IMR-90 (cell line): ENCODE data around the gene SMIM5. TPM values are rescaled to one million over a fixed set of nuclear protein-coding genes. Genes with fewer than 3 reads are reported as not detected.

Source experiments
- ATAC-seq: fragments of 200-7000 bp; cut with Tn5 transposase; 2 replicates; pipeline ENCODE4 v1.9.1; 2020; ENCODE audit warnings: low read depth, mild to moderate bottlenecking, moderate library complexity
- BruUV-seq: library from RNA; stranded (reverse); fragments of 400-500 nt; replicated peaks from 2 replicates; lab custom pipeline; 2021; lab: Mats Ljungman, UMichigan
- CTCF ChIA-PET: fragments of 300-600 bp; formaldehyde crosslinking; extraction: SDS; loops from one replicate; lab custom pipeline; 2021; ENCODE audit warnings: antibody characterized with exemption; lab: Yijun Ruan, JAX
- POLR2A ChIA-PET: fragments of 300-600 bp; sonication (Branson Sonifier 250); formaldehyde crosslinking; loops from one replicate; lab custom pipeline; 2022; ENCODE audit warnings: antibody characterized with exemption; ENCODE audit not compliant: unreplicated experiment; lab: Charles Lee
- DNase-seq: peaks from one replicate; pipeline ENCODE4 v3.0.0; 2013
- H2AFZ ChIP-seq: replicated peaks from 2 replicates; pipeline ENCODE3; 2013; ENCODE audit warnings: low read length, mild to moderate bottlenecking; ENCODE audit not compliant: poor library complexity
- H2AK5ac ChIP-seq: 2 replicates; pipeline ENCODE4 v1.6.1; 2013; ENCODE audit warnings: low read depth, low read length, inconsistent platforms
- H2AK9ac ChIP-seq: replicated peaks from 2 replicates; pipeline ENCODE3; 2013; ENCODE audit warnings: mild to moderate bottlenecking, low read depth, low read length, moderate library complexity; ENCODE audit not compliant: poor library complexity
- H2BK120ac ChIP-seq: 2 replicates; pipeline ENCODE4 v1.6.1; 2013; ENCODE audit warnings: low read depth, low read length, inconsistent platforms
- H2BK15ac ChIP-seq: 3 replicates; pipeline ENCODE4 v1.6.1; 2013; ENCODE audit warnings: low read depth, low read length, inconsistent platforms
- H2BK20ac ChIP-seq: 2 replicates; pipeline ENCODE4 v1.6.1; 2013; ENCODE audit warnings: low read depth, mild to moderate bottlenecking, inconsistent platforms, low read length, moderate library complexity
- H2BK5ac ChIP-seq: 2 replicates; pipeline ENCODE4 v1.6.1; 2013; ENCODE audit warnings: mild to moderate bottlenecking, low read depth, low read length, inconsistent platforms; ENCODE audit not compliant: poor library complexity, severe bottlenecking
- H3K14ac ChIP-seq: replicated peaks from 2 replicates; pipeline ENCODE4 v1.6.1; 2013; ENCODE audit warnings: low read depth, low read length, inconsistent platforms
- H3K18ac ChIP-seq: 2 replicates; pipeline ENCODE4 v1.6.1; 2013; ENCODE audit warnings: low read depth, low read length, control low read depth
- H3K23ac ChIP-seq: 2 replicates; pipeline ENCODE4 v1.6.1; 2013; ENCODE audit warnings: low read depth, low read length, inconsistent platforms
- H3K27ac ChIP-seq: 2 replicates; pipeline ENCODE4 v1.5.1; 2013; ENCODE audit warnings: mild to moderate bottlenecking, control low read depth, low read length; ENCODE audit not compliant: insufficient read depth
- H3K27me3 ChIP-seq: 2 replicates; pipeline ENCODE4 v1.6.1; 2013; ENCODE audit warnings: low read length; ENCODE audit not compliant: control insufficient read depth, insufficient read depth
- H3K36me3 ChIP-seq: 2 replicates; pipeline ENCODE4 v1.6.1; 2013; ENCODE audit warnings: low read length, mixed read lengths; ENCODE audit not compliant: control insufficient read depth, insufficient read depth
- H3K4ac ChIP-seq: 2 replicates; pipeline ENCODE4 v1.6.1; 2013; ENCODE audit warnings: low read depth, low read length, inconsistent platforms
- H3K4me1 ChIP-seq: 2 replicates; pipeline ENCODE4 v1.6.1; 2013; ENCODE audit warnings: low read length, mixed read lengths; ENCODE audit not compliant: control insufficient read depth, insufficient read depth
- H3K4me2 ChIP-seq: 2 replicates; pipeline ENCODE4 v1.6.1; 2013; ENCODE audit warnings: low read depth, mild to moderate bottlenecking, control low read depth, low read length, moderate library complexity
- H3K4me3 ChIP-seq: 2 replicates; pipeline ENCODE4 v1.5.1; 2013; ENCODE audit warnings: low read depth, mild to moderate bottlenecking, control low read depth, low read length, moderate library complexity; ENCODE audit not compliant: insufficient read depth
- H3K56ac ChIP-seq: 2 replicates; pipeline ENCODE4 v1.6.1; 2013; ENCODE audit warnings: low read length, inconsistent platforms; ENCODE audit not compliant: insufficient read depth; ENCODE audit errors: extremely low read depth
- H3K79me1 ChIP-seq, 2 experiments: 2 replicates each; pipeline ENCODE4 v1.6.1; 2013; ENCODE audit warnings: low read length in 2 of 2, inconsistent platforms in 1 of 2, low read depth in 1 of 2
- H3K9ac ChIP-seq: 2 replicates; pipeline ENCODE4 v1.6.1; 2013; ENCODE audit warnings: low read depth, low read length, control low read depth
- H3K9me1 ChIP-seq: 2 replicates; pipeline ENCODE4 v1.6.1; 2013; ENCODE audit warnings: low read length, inconsistent platforms; ENCODE audit not compliant: insufficient read depth
- H3K9me3 ChIP-seq: 2 replicates; pipeline ENCODE4 v1.6.1; 2013; ENCODE audit warnings: low read length; ENCODE audit not compliant: control insufficient read depth, insufficient read depth
- H4K20me1 ChIP-seq: 2 replicates; pipeline ENCODE4 v1.6.1; 2013; ENCODE audit warnings: low read length, inconsistent platforms; ENCODE audit not compliant: insufficient read depth
- H4K5ac ChIP-seq: 2 replicates; pipeline ENCODE4 v1.6.1; 2013; ENCODE audit warnings: mild to moderate bottlenecking, low read depth, low read length, control low read depth
- H4K8ac ChIP-seq, 2 experiments: 2 replicates each; pipeline ENCODE4 v1.6.1; 2013; ENCODE audit warnings: low read depth in 2 of 2, low read length in 2 of 2, control low read depth in 1 of 2, inconsistent platforms in 1 of 2
- H4K91ac ChIP-seq: 2 replicates; pipeline ENCODE4 v1.6.1; 2013; ENCODE audit warnings: low read depth, low read length, inconsistent platforms; ENCODE audit not compliant: insufficient read depth
- BHLHE40 ChIP-seq: fragments of 150-350 bp; IDR thresholded peaks from 2 replicates; pipeline ENCODE4 v1.6.1; 2016; ENCODE audit warnings: mild to moderate bottlenecking, low read depth, low read length
- CEBPB ChIP-seq: IDR thresholded peaks from 2 replicates; pipeline ENCODE4 v1.6.1; 2012; ENCODE audit warnings: low read depth, low read length, improper control_type of control experiment
- CTCF ChIP-seq: conservative IDR thresholded peaks from 2 replicates; pipeline ENCODE4 v1.5.1; 2012; ENCODE audit warnings: mild to moderate bottlenecking, low read depth, low read length, improper control_type of control experiment
- MAFK ChIP-seq: IDR thresholded peaks from 2 replicates; pipeline ENCODE4 v1.6.1; 2012; ENCODE audit warnings: low read depth, low read length, improper control_type of control experiment
- MAZ ChIP-seq: IDR thresholded peaks from 2 replicates; pipeline ENCODE4 v1.6.1; 2012; ENCODE audit warnings: low read depth, mild to moderate bottlenecking, low read length, improper control_type of control experiment, moderate library complexity, borderline replicate concordance
- POLR2A ChIP-seq: IDR thresholded peaks from 2 replicates; pipeline ENCODE4 v1.6.1; 2012; ENCODE audit warnings: mild to moderate bottlenecking, low read depth, low read length
- RCOR1 ChIP-seq: IDR thresholded peaks from 2 replicates; pipeline ENCODE4 v1.6.1; 2012; ENCODE audit warnings: mild to moderate bottlenecking, low read length, improper control_type of control experiment; ENCODE audit not compliant: insufficient replicate concordance
- WGBS, 2 experiments: methylation state at CpG; one replicate each; pipeline versions ENCODE4 v1.1.5 to v1.1.7; 2013; ENCODE audit warnings: missing lambda C conversion rate in 2 of 2; ENCODE audit not compliant: insufficient read length in 1 of 2; ENCODE audit errors: extremely low coverage in 2 of 2; 5-methylcytosine and 5-hydroxymethylcytosine counted together
- dilution Hi-C: fragments of 300-500 bp; cut with HindIII; formaldehyde crosslinking; loops from one replicate; pipeline ENCODE4 v1.14.3; 2018; ENCODE audit warnings: low sequenced_read_pairs; ENCODE audit not compliant: unreplicated experiment
- in situ Hi-C: fragments of 300-500 bp; cut with MboI; formaldehyde crosslinking; loops from 3 replicates; pipeline ENCODE4 v1.14.3; 2019; ENCODE audit warnings: low sequenced_read_pairs, inconsistent platforms, mixed read lengths
- intact Hi-C: fragments of 100-400 bp; cut with micrococcal nuclease; formaldehyde crosslinking; loops from 2 replicates; pipeline ENCODE4 v1.10.0; 2022
- polyA plus RNA-seq, 3 experiments: library from polyadenylated mRNA; depleted of rRNA; stranded (reverse); fragments of >200 nt; gene quantifications; 2 replicates each; pipeline ENCODE4 v1.2.3, GENCODE V29; 2012; ENCODE audit warnings: low replicate concordance in 1 of 3
- total RNA-seq: library from RNA; depleted of rRNA; stranded (reverse); fragments of >200 nt; gene quantifications from 2 replicates; pipeline ENCODE4 v1.2.3, GENCODE V29; 2012

The SMIM5 gene
- total and polyA plus RNA-seq, 2 of the 4 experiments (the other 2 are of a cell fraction), result not detected

DNA sequence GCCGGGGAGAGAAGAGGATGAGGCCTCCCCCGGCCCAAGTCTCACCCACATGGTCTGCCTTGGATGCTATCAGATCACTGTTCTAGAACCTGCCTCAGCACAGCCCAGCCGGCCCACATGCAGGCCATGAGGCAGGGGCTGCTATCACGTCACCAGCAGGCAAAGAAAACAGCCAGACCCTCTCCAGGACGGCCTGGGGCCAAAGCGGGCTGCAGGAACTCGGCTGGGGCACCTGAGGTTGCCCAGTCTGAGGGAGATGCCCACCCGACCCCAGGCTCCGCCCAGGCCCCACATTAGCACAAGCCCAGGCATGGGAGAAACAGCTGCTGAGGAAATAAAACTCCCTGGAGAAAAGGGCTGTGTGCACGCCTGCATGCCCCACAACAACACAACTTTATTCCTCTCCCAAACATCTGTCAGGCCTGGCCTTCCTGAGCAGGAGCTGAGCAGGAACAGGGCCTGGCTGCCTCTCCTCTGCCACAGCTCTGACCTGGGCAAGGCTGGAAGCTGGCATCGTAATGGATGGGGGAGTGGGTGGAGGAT, 6.7 kb upstream of the SMIM5 start:
- in situ Hi-C loops, result no loop called here
- DNase-seq (no peak), ATAC-seq (no peak)
- Histone ChIP-seq H2AFZ (no peak overlapping the region), H4K20me1 (no peaks in the 10 kb centered on the region; the same call in 1 of the 2 replicates), H2BK20ac (no peak overlapping the region), H3K14ac (no peak overlapping the region), H3K56ac (no peak overlapping the region), H2AK9ac (peak overlapping the region; percentile 3), H3K4me1 (peaks cover 5% of the 10 kb centered on the region; the same call in 1 of the 2 replicates), H4K91ac (no peak overlapping the region), H4K8ac (no peak overlapping the region), H2AK5ac (no peak overlapping the region), H2BK120ac (no peak overlapping the region), H3K27ac (no peak overlapping the region), H3K27me3 (no peaks in the 10 kb centered on the region), H3K4ac (no peak overlapping the region), H3K23ac (no peak overlapping the region), H2BK5ac (no peak overlapping the region), H4K5ac (no peak overlapping the region), H3K36me3 (peaks cover 8% of the 10 kb centered on the region; the same call in 1 of the 2 replicates), H3K79me1 (no peaks in the 10 kb centered on the region), H3K9me1 (no peaks in the 10 kb centered on the region), H3K18ac (no peak overlapping the region), H3K4me3 (no peak overlapping the region), H3K4me2 (no peak overlapping the region), H3K9ac (no peak overlapping the region), H3K9me3 (no peaks in the 10 kb centered on the region), H2BK15ac (no peak overlapping the region)
- ChIA-PET CTCF (no interaction called here), POLR2A (no interaction called here)
- BruUV-seq, result no TSS peak
- dilution Hi-C loops, result no loop called here
- intact Hi-C loops, result no loop called here
- TF ChIP-seq CEBPB (no peak), POLR2A (no peak), RCOR1 (no peak), MAFK (no peak), MAZ (no peak), CTCF (no peak), BHLHE40 (no peak)
- 68% methylated on average over 5 of the region's 11 CpGs; no CpG with 5 or more reads in 1 of the 2 experiments for WGBS, 2 experiments
